GM12872 (cell line): ENCODE data around the gene ADK.

Experiments used
- CTCF ChIP-seq: IDR thresholded peaks from 3 replicates; pipeline ENCODE4 v1.5.1; 2011; ENCODE audit warnings: low read depth, mild to moderate bottlenecking, low read length, moderate library complexity; ENCODE audit not compliant: insufficient read depth

Gene ADK

GRCh38 chr10:74361678-74362077 is 210.7 kb downstream of the ADK start:
- TF ChIP-seq CTCF: no peak

GRCh38 chr10:74363727-74364126 is 212.7 kb downstream of the ADK start:
- TF ChIP-seq CTCF: no peak

- TF ChIP-seq CTCF: no peak
Measured at GRCh38 chr10:74365109-74365508, 214.1 kb downstream of the ADK start.

- no peak for TF ChIP-seq CTCF
Measured at GRCh38 chr10:74371696-74372095, 220.7 kb downstream of the ADK start.

- TF ChIP-seq CTCF: no peak
Measured at GRCh38 chr10:74373059-74373458, 222.0 kb downstream of the ADK start.

GRCh38 chr10:74377476-74377875 is 226.5 kb downstream of the ADK start:
- TF ChIP-seq CTCF: no peak

- TF ChIP-seq CTCF: no peak
Measured at GRCh38 chr10:74379474-74379873, 228.5 kb downstream of the ADK start.

- no peak for TF ChIP-seq CTCF
Measured at GRCh38 chr10:74380795-74381194, 229.8 kb downstream of the ADK start.
